ENCODE data around the gene GRK5. TPM values are rescaled to one million over a fixed set of nuclear protein-coding genes. Genes with fewer than 3 reads are reported as not detected.
A peak's percentile ranks its signal among the peaks of the same experiment; 100 is the strongest.

GRK5 gene
- total and polyA plus RNA-seq, 2 donors from 2014 or later = 7.3 to 18.7 TPM

- Histone ChIP-seq H3K27me3 (ENCODE audit: control insufficient read depth, insufficient read depth, low read length) (no peaks in the 10 kb centered on the region), H3K9me3 (ENCODE audit: control insufficient read depth in 2 of 3, insufficient read depth in 1 of 3, low read length in 3 of 3) (no peaks in the 10 kb centered on the region), H3K4me1 (ENCODE audit: control insufficient read depth in 2 of 3, insufficient read depth in 2 of 3, low read depth in 1 of 3, low read length in 3 of 3) (peaks cover 0 to 6% (median 3%) of the 10 kb centered on the region in 3 donors), H3K27ac (ENCODE audit: low read depth in 2 of 2, low read length in 2 of 2) (no peak overlapping the region), H3K36me3 (ENCODE audit: control insufficient read depth in 2 of 3, insufficient read depth in 3 of 3, low read length in 3 of 3) (no peaks in the 10 kb centered on the region), H3K9ac (ENCODE audit: low read length in 3 of 3) (no peak overlapping the region), H3K4me3 (ENCODE audit: low read length in 3 of 3) (no peak overlapping the region)
- intact Hi-C loops (cut with DNase I) = no loop called here
- DNase-seq = peak in 3 of 5 donors; percentile 69 to 70 (median 70)
- TF ChIP-seq CTCF (IDR thresholded peaks at IDR 0.05; ENCODE audit: borderline replicate concordance, extremely low read depth, insufficient read depth) = no peak
- no peak for FAIRE-seq
These were observed 194.5 kb downstream of the GRK5 start for GRCh38 chr10:119401671-119402395.

GRCh38 chr10:119403921-119404320, 196.6 kb downstream of the GRK5 start:
- no peak for TF ChIP-seq CTCF (IDR thresholded peaks at IDR 0.05; ENCODE audit: borderline replicate concordance, extremely low read depth, insufficient read depth)
- Histone ChIP-seq H3K27me3 (ENCODE audit: control insufficient read depth, insufficient read depth, low read length) (no peaks in the 10 kb centered on the region), H3K4me1 (ENCODE audit: control insufficient read depth in 2 of 3, insufficient read depth in 2 of 3, low read depth in 1 of 3, low read length in 3 of 3) (peaks cover 0 to 8% (median 3%) of the 10 kb centered on the region in 3 donors), H3K36me3 (ENCODE audit: control insufficient read depth in 2 of 3, insufficient read depth in 3 of 3, low read length in 3 of 3) (no peaks in the 10 kb centered on the region), H3K9me3 (ENCODE audit: control insufficient read depth in 2 of 3, insufficient read depth in 1 of 3, low read length in 3 of 3) (no peaks in the 10 kb centered on the region), H3K9ac (ENCODE audit: low read length in 3 of 3) (no peak overlapping the region), H3K4me3 (ENCODE audit: low read length in 3 of 3) (no peak overlapping the region), H3K27ac (ENCODE audit: low read depth in 2 of 2, low read length in 2 of 2) (no peak overlapping the region)
- FAIRE-seq (no peak), DNase-seq (no peak)
- intact Hi-C loops (cut with DNase I) = no loop called here

- intact Hi-C loops (cut with DNase I) = no loop called here
- FAIRE-seq (no peak), DNase-seq (no peak)
- H3K9me3 ChIP-seq (ENCODE audit: control insufficient read depth in 2 of 3, insufficient read depth in 1 of 3, low read length in 3 of 3) = no peaks in the 10 kb centered on the region
- no peak overlapping the region for H3K9ac ChIP-seq (ENCODE audit: low read length in 3 of 3)
- H3K36me3 ChIP-seq (ENCODE audit: control insufficient read depth in 2 of 3, insufficient read depth in 3 of 3, low read length in 3 of 3) = no peaks in the 10 kb centered on the region
- TF ChIP-seq CTCF (IDR thresholded peaks at IDR 0.05; ENCODE audit: borderline replicate concordance, extremely low read depth, insufficient read depth) = no peak
- no peaks in the 10 kb centered on the region for H3K27me3 ChIP-seq (ENCODE audit: control insufficient read depth, insufficient read depth, low read length)
- peaks cover 0 to 8% (median 3%) of the 10 kb centered on the region in 3 donors for H3K4me1 ChIP-seq (ENCODE audit: control insufficient read depth in 2 of 3, insufficient read depth in 2 of 3, low read depth in 1 of 3, low read length in 3 of 3)
- no peak overlapping the region for H3K4me3 ChIP-seq (ENCODE audit: low read length in 3 of 3)
- peak overlapping the region in 1 of 2 donors; percentile 26 for H3K27ac ChIP-seq (ENCODE audit: low read depth in 2 of 2, low read length in 2 of 2)
These were observed 197.5 kb downstream of the GRK5 start for GRCh38 chr10:119404719-119405519.
